Measurements from ENCODE around the gene KCNN4. TPM values are rescaled to one million over a fixed set of nuclear protein-coding genes. Genes with fewer than 3 reads are reported as not detected.

KCNN4 gene
- total and polyA plus RNA-seq, 10 of the 15 experiments (the other 5 are each of a cell fraction or from before 2014, with no cell fraction given) = 1.4 to 112 (median 77.9) TPM

GRCh38 chr19:43738780-43739211 is 42.0 kb downstream of the KCNN4 start:
- in situ Hi-C loops (cut with MboI) (no loop called here), intact Hi-C loops (cut with micrococcal nuclease; ENCODE audit: unreplicated experiment) (no loop called here)
- SMC1A ChIA-PET (ENCODE audit: uncharacterized antibody, unreplicated experiment) = no interaction called here
- Histone ChIP-seq H2AFZ (ENCODE audit: control insufficient read depth, low read depth, low read length) (no peak overlapping the region), H3K79me2 (ENCODE audit: control insufficient read depth, insufficient read depth, low read length) (no peaks in the 10 kb centered on the region), H4K20me1 (ENCODE audit: control insufficient read depth, insufficient read depth) (no peaks in the 10 kb centered on the region), H3K9me3 (replicated peaks; ENCODE audit: control insufficient read depth, insufficient read depth, low read length) (no peaks in the 10 kb centered on the region), H3K27me3 (replicated peaks in 1 of 2; ENCODE audit: control insufficient read depth in 2 of 2, insufficient read depth in 2 of 2, low read length in 1 of 2) (no peaks in the 10 kb centered on the region), H3K36me3 (ENCODE audit: control insufficient read depth in 2 of 2, insufficient read depth in 2 of 2, low read length in 1 of 2) (peaks cover 19 to 52% of the 10 kb centered on the region in 2 experiments), H3K4me2 (ENCODE audit: control insufficient read depth, insufficient read depth) (no peak overlapping the region), H3K4me1 (ENCODE audit: control insufficient read depth, insufficient read depth, low read length) (no peaks in the 10 kb centered on the region), H3K27ac (ENCODE audit: control insufficient read depth, insufficient read depth) (no peak overlapping the region), H3K9ac (ENCODE audit: control insufficient read depth, insufficient read depth, low read length) (no peak overlapping the region), H3K4me3 (no peak overlapping the region)
- POLR2A ChIA-PET = no interaction called here
- no TSS peak for BruUV-seq (replicated peaks)
- 69% methylated on average over 5 of the region's 5 CpGs for WGBS (ENCODE audit: insufficient coverage, insufficient replicate concordance, low lambda C conversion rate, missing lambda C conversion rate)
- no peak for ATAC-seq
- TF ChIP-seq ZNF622 (IDR thresholded peaks at IDR 0.05) (no peak), SUZ12 (IDR thresholded peaks at IDR 0.05; ENCODE audit: unreplicated experiment) (no peak), YBX1 (IDR thresholded peaks at IDR 0.05) (no peak), USF1 (IDR thresholded peaks at IDR 0.05; ENCODE audit: borderline replicate concordance, extremely low read length, insufficient read depth, low read depth, low read length) (no peak), CREB1 (IDR thresholded peaks at IDR 0.05; ENCODE audit: low read depth) (no peak), RELA (IDR thresholded peaks at IDR 0.05; ENCODE audit: borderline replicate concordance, partially characterized antibody) (no peak)
- TF ChIP-seq, protein P1, sequence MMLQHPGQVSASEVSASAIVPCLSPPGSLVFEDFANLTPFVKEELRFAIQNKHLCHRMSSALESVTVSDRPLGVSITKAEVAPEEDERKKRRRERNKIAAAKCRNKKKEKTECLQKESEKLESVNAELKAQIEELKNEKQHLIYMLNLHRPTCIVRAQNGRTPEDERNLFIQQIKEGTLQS (IDR thresholded peaks at IDR 0.05; ENCODE audit: borderline replicate concordance, extremely low read depth, low read depth, low read length) = no peak
- TF ChIP-seq, protein P2, sequence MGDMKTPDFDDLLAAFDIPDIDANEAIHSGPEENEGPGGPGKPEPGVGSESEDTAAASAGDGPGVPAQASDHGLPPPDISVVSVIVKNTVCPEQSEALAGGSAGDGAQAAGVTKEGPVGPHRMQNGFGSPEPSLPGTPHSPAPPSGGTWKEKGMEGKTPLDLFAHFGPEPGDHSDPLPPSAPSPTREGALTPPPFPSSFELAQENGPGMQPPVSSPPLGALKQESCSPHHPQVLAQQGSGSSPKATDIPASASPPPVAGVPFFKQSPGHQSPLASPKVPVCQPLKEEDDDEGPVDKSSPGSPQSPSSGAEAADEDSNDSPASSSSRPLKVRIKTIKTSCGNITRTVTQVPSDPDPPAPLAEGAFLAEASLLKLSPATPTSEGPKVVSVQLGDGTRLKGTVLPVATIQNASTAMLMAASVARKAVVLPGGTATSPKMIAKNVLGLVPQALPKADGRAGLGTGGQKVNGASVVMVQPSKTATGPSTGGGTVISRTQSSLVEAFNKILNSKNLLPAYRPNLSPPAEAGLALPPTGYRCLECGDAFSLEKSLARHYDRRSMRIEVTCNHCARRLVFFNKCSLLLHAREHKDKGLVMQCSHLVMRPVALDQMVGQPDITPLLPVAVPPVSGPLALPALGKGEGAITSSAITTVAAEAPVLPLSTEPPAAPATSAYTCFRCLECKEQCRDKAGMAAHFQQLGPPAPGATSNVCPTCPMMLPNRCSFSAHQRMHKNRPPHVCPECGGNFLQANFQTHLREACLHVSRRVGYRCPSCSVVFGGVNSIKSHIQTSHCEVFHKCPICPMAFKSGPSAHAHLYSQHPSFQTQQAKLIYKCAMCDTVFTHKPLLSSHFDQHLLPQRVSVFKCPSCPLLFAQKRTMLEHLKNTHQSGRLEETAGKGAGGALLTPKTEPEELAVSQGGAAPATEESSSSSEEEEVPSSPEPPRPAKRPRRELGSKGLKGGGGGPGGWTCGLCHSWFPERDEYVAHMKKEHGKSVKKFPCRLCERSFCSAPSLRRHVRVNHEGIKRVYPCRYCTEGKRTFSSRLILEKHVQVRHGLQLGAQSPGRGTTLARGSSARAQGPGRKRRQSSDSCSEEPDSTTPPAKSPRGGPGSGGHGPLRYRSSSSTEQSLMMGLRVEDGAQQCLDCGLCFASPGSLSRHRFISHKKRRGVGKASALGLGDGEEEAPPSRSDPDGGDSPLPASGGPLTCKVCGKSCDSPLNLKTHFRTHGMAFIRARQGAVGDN (IDR thresholded peaks at IDR 0.05) = no peak
- DNase-seq (ENCODE audit: low read depth, low spot score) = no peak
- FAIRE-seq = no peak
- RAD21 ChIA-PET (ENCODE audit: unreplicated experiment) = interaction anchor here (1.2 kb wide), 1 partner anchor 70 kb away, joined by 3 read pairs; no protein-coding TSS in a partner anchor
- CTCF ChIA-PET = interaction anchor here (1.8 kb wide), 1 partner anchor 71 kb away, joined by 5 read pairs; no protein-coding TSS in a partner anchor
